GM19035 (cell line): ENCODE measurements around the gene THAP7.
"Not testable (repeated sequence)": the region's sequence is repeated elsewhere in the genome, so short reads cannot be mapped to it uniquely, and the experiment has no call there.

Experiments used
- ATAC-seq: cut with Tn5 transposase; IDR thresholded peaks from one replicate; pipeline ENCODE4 v1.9.1; 2021; ENCODE audit not compliant: unreplicated experiment

The THAP7 gene

GRCh38 chr22:20979940-20980453 is 21.9 kb downstream of the THAP7 start:
- ATAC-seq: no peak

- no peak for ATAC-seq
These were observed 22.6 kb downstream of the THAP7 start for GRCh38 chr22:20979243-20979809.

- no peak for ATAC-seq
These were observed 23.5 kb downstream of the THAP7 start for GRCh38 chr22:20978419-20978818.

DNA sequence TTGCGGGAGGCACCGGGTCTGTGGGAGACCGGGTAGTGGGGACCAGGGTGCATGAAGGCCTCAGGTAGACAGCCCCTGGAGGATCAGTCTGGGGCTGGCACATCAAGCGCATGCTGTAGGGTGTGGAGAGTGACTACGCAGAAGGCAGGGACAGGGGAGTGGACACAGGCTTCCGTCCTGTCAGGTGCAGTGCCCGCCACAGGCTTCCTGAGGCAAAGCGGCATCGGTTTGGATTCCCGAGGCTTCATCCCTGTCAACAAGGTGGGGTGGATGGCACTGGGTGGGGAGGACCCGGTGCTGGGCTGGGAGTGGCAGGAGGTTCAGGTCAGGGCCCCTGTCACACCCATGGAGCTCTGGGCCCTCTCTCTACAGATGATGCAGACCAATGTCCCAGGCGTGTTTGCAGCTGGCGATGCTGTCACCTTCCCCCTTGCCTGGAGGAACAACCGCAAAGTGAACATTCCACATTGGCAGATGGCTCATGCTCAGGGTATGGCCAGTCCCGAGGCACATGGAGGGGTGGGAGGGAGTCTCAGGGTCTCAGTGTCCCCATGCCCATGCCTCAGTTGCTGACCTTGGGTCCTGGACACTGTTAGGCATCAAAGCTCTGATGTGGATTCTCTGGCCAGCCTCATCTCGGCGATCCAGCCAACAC is 24.3 kb downstream of the THAP7 start:
- no peak for ATAC-seq

- ATAC-seq: no peak
These were observed 24.9 kb downstream of the THAP7 start for GRCh38 chr22:20977019-20977418.

GRCh38 chr22:20976291-20976877 is 25.5 kb downstream of the THAP7 start:
- no peak for ATAC-seq

DNA sequence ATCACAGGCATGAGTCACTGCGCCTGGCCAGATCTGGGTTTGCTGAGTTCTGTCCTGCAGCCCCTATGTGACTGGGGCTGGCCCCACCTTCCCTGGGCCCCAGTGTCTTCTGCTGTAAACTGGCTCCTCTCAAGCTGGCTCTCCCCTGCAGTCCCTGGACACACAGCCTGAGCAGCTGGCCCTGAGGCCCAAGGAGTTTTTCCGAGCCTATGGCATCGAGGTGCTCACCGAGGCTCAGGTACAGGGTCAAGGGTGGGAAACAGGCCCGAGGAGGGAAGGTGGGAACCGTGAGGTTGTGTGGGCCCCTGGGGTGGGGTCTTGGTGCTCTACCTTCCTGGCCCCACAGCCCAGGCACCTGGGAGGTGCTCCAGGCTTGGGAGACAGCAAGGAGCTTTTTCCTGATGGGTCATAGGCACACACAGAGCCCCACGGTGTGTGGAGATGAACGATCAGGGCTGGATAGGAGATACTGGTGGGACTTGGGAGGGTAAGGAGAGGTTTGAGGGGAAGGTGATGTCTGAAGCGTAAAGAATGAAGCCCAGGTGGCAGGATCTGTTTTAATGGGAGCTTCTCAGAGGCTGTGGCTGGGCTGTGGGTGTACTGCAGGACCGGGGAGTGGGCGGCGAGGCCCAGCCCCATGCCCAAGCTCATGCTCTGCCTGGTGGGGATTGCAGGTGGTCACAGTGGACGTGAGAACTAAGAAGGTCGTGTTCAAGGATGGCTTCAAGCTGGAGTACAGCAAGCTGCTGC is 26.2 kb downstream of the THAP7 start:
- ATAC-seq: no peak

GRCh38 chr22:20974336-20974955 is 27.5 kb downstream of the THAP7 start:
- ATAC-seq: no peak

- no peak for ATAC-seq
These were observed 28.2 kb downstream of the THAP7 start for GRCh38 chr22:20973634-20974286.

DNA sequence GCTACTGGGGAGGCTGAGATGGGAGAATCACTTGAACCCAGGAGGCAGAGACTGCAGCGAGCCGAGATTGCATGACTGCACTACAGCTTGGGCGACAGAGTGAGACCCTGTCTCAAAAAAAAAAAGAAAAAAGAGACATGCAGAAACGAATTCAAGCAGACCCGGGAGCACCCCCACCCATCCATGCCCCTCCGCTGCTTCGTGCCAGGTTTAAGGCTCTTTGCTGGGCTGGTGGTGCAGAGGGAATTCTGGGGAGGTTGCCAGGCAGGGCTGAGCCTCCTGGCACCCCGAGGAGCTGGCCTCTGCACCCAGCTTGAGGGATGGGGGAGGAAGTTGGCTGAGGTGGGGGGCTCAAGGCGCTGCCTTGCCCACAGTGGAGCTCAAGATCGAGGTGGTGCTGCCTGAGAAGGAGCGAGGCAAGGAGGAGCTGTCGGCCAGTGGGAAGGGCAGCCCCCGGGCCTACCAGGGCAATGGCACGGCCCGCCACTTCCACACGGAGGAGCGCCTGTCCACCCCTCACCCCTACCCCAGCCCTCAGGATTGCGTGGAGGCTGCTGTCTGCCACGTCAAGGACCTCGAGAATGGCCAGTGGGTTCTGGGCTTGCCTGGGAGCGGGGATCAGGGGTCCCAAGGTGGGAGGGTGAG is 28.9 kb downstream of the THAP7 start:
- ATAC-seq: no peak

DNA sequence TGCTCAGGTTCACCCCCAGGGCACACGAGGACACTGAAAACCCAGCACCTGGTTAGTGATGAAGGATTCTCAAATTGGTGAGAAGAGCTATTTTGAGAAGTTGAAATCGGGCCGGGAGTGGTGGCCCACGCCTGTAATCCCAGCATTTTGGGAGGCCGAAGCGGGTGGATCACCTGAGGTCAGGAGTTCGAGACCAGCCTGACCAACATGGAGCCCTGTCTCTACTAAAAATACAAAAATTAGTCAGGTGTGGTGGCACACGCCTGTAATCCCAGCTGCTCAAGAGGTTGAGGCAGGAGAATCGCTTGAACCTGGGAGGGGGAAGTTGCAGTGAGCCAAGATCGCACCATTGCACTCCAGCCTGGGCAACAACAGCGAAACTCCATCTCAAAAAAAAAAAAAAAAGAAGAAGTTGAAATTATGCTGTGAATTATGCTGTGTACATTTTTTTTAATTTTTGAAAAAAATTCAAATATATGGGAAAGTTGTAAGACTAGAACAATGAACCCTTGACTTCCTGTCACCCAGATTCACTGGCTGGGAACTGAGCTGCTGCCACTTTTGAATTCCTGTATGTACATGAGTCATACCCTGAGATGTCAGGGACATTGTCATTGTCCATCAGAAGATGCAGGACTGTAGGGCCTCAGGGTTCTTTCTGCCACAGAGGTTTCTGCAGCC is 29.8 kb downstream of the THAP7 start:
- not testable (repeated sequence) for ATAC-seq

- no peak for ATAC-seq
These were observed 30.8 kb downstream of the THAP7 start for GRCh38 chr22:20970939-20971657.

DNA sequence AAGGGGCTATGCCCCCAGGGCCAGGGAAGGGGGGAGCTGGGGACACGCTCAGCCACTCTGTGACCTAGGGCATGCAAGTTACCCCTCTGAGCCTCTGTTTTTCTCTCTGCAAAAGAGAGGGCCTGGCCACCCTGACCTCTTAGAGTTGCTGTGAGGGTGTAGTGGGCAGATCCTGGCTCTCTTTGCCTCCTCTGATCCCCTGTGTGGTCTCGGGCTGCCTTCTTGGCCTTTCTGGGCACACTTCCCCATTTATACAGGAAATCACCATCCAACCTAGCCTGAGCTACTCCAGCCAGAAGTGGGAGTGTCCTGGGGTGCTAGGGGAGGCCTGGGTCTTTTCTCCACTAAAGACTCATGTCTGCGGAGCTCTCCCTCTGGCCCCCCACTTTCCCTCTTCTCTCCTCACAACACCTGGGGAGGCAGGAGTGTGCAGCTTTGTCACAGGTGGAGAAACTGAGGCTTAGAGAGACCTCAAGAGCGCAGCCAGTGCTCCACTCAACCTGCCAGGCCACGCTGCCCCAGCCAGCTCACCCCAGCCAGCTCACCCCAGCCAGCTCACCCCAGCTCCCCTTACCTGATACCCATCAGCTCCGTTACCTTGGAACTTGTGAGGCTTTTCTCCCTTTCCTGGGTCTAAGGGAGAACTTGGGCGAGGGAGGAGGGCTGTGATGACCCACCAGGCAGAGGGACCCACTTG is 33.5 kb downstream of the THAP7 start:
- ATAC-seq: no peak

DNA sequence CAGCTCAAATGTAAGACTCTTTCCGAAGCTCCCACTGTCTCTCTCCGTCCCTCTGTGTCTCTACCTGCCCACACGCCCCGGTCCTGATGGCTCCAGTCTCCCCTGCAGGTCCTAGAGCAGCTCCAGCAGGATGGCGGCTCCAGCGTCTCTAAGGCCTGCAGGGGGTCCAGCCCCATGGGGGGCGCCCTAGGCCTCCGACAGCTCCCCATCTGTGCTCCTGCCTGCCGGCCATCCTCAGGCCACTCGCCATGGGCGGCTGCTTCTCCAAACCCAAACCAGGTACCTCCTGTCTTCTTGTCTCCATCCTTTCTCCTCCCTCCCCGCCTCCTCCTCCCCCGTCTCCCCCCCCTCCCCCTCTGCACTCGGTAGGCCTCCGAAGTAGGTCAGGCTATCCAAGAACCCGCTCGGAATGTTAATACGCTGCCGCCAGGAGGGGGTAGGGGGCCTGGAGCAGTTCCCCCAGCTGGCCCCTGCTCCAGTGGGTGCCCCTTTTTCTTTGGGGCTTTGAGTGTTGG is 34.2 kb downstream of the THAP7 start:
- no peak for ATAC-seq

DNA sequence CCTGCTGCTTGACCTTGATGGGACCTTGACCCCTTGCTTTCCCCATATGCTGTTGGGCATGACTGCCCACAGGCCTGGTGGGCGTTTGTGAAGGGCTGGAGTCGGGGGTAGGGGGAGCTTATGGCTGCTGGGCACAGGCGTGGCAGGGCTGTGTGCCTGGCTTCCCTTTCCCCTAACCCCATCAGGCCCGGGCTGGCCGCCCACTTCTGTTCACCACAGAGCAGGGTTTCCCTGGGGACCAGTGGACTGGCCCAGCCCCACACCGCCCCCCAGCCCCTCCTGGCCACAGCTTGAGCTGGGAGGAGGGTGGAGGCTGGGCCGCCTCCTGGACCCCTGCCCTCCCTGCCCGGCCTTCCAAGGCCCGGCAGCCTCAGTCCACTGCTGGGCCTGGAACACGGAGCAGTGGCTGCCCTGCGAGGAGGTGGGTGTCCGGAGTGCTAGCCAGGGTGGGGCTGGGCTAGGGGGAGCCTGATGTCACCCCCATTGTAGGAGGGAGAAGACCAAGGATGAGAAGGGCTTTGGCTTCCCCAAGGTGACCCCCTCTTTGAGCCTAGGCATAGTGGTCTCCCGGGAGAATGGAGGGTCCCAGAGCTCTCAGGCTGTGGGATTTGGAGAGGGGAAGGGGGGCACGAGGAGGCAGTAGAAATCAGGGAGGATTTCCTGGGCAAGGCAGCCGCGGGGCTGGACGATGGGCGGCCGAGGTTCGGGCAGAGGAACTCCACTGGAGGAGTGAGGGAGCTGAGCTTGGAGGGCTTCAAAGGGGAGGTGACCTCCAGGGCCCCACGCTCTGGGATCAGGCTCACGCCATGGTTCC is 34.8 kb downstream of the THAP7 start, which contains the start of gene AIFM3:
Gene AIFM3 (plus strand): TSS at position 373 of the 814 bp plus-strand sequence. CDS start 690 bp downstream, outside the sequence.
- ATAC-seq: no peak

DNA sequence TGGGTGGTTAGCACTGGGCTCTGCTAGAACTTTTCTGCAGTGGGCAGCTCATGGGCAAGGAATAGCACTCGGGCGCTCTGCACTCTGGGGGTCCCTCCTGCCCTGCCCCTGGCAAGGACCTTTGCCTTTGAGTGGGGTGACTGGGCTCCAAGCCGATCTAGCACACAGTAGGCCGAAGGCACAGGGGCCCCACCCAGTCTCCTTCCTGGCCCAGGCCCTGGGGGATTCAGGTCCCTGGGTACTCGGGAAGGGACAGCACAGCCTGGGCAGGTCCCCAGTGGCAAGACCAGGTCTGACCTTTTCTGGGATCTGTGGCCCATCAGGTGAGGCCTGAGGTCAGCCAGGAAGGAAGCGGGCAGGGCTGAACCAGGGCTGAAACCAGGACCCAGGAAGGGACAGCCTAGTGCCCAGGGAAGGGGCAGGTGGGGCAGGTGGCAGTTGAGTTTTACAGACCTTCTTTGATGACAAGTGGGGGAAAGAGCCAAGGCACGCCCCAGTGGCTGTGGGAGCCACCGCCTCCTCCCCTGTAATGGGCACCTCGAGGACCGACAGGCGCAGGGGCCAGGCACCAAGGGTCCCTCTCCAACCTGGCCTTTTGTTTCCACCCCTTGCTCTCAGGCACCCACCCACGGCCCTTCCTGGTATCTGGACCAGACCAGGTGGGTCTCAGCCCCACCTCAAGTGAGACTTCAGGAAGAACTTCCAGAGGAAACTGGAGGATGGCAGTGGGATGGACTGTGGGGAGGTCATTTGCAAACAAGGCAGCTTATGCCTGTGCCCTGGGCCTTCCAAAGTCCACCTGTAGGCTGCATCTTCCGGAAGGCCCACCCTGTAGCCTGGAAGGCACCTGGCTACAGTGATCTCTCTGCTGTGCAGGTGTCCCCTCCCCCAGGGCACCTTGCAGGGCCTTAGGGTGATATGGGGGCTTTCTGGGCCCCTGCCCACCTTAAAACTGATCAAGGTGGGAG is 35.7 kb downstream of the THAP7 start:
- no peak for ATAC-seq
